ENCODE data around the gene APOL6.
"Not testable (repeated sequence)": the region's sequence is repeated elsewhere in the genome, so short reads cannot be mapped to it uniquely, and the experiment has no call there.

The APOL6 gene

GRCh38 chr22:35664955-35665587 is 16.8 kb downstream of the APOL6 start:
- TF ChIP-seq ZFX (IDR thresholded peaks at IDR 0.05) = no peak
- TF ChIP-seq CTCF (conservative IDR thresholded peaks at IDR 0.05) = no peak
- H3K27ac ChIP-seq = no peak overlapping the region

- not testable (repeated sequence) for H3K27ac ChIP-seq
Measured at GRCh38 chr22:35666699-35667098, 18.5 kb downstream of the APOL6 start.

- no peak overlapping the region for H3K27ac ChIP-seq
- TF ChIP-seq ZFX (IDR thresholded peaks at IDR 0.05) (no peak), CTCF (conservative IDR thresholded peaks at IDR 0.05) (no peak)
Measured at GRCh38 chr22:35674335-35674734, 26.1 kb downstream of the APOL6 start.

- not testable (repeated sequence) for H3K27ac ChIP-seq
Measured at GRCh38 chr22:35676065-35676464, 27.8 kb downstream of the APOL6 start.

- no peak for TF ChIP-seq CTCF (conservative IDR thresholded peaks at IDR 0.05)
- no peak for TF ChIP-seq ZFX (IDR thresholded peaks at IDR 0.05)
- no peak overlapping the region for H3K27ac ChIP-seq
Measured at GRCh38 chr22:35677460-35678187, 29.4 kb downstream of the APOL6 start.

- no peak for TF ChIP-seq CTCF (conservative IDR thresholded peaks at IDR 0.05)
- TF ChIP-seq ZFX (IDR thresholded peaks at IDR 0.05) = no peak
- H3K27ac ChIP-seq = no peak overlapping the region
Measured at GRCh38 chr22:35678836-35679235, 30.6 kb downstream of the APOL6 start.

- H3K27ac ChIP-seq = not testable (repeated sequence)
Measured at GRCh38 chr22:35679492-35679891, 31.2 kb downstream of the APOL6 start.

- H3K27ac ChIP-seq = no peak overlapping the region
- TF ChIP-seq CTCF (conservative IDR thresholded peaks at IDR 0.05) = no peak
- TF ChIP-seq ZFX (IDR thresholded peaks at IDR 0.05) = no peak
Measured at GRCh38 chr22:35681454-35682052, 33.3 kb downstream of the APOL6 start.

- TF ChIP-seq ZFX (IDR thresholded peaks at IDR 0.05) (no peak), CTCF (conservative IDR thresholded peaks at IDR 0.05) (no peak)
- no peak overlapping the region for H3K27ac ChIP-seq
Measured at GRCh38 chr22:35683560-35683959, 35.3 kb downstream of the APOL6 start.
